HG02981 (cell line): ENCODE results near the gene MAPK8.

Experiments used
- ATAC-seq: cut with Tn5 transposase; IDR thresholded peaks from one replicate; pipeline ENCODE4 v1.9.1; 2021; ENCODE audit warnings: mild to moderate bottlenecking, moderate library complexity; ENCODE audit not compliant: unreplicated experiment

MAPK8 gene

GRCh38 chr10:48291190-48291589 is 15.3 kb upstream of the MAPK8 start:
- no peak for ATAC-seq

DNA sequence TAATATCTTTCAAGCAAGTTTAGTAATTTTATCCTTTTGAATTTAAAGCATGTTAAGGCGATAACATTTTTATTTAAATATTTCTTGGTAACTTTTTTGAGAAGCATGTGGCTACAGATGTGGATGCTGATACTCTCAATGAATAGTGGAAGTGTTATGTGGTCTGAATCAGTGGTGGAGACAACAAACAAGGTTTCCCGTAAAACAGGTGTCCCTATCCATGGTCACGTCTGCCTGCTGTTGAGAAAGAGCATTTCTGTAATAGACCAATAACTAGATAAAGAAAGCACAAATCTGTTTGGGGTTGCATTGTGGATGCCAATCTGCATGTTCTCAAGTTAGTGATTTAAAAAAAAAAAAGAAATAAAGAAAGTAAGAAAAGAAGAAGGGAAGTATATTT is 13.9 kb upstream of the MAPK8 start:
- no peak for ATAC-seq

DNA sequence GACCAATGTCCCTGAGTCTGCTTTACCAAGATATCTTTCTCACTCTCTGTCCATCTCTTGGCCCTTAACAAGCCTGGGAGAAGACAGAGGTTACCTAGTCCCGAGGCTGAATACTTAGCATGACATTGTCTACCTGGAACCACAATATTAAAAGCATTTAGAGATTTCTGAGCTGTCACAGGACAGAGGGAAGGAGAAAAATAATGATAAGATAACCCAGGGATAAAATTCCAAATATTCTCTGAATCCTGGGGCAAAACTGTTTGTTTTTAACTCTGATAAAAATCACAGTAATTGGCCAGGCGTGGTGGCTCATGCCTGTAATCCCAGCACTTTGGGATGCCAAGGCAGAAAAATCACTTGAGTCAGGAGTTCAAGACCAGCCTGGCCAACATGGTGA is 12.0 kb upstream of the MAPK8 start:
- ATAC-seq, result no peak

DNA sequence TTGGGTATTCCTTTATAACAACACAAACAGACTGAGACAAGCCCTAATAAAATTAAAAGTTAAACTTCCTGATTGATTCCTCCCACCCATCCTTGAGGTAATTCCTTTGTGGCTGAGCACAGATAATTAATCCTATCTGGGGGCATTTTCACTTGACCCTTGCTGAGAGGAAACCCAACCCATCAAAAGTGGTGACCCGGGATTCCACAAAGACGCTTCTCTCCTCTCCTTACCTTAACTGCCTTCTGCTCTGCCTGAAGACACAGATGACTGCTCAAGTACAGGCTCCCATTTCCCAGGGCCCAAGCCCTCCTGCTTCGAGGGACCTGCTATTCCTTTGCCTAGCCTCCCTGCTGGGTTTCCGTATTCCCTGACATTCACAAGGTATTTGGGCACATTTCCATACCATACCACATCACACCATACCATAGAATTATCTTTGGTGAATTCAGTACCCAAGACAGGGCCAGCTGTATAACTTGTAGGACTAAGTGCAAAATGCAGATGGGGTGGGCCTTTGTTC is 9.8 kb upstream of the MAPK8 start:
- ATAC-seq, result no peak

- no peak for ATAC-seq
Observed at GRCh38 chr10:48299066-48299465, 7.4 kb upstream of the MAPK8 start.

DNA sequence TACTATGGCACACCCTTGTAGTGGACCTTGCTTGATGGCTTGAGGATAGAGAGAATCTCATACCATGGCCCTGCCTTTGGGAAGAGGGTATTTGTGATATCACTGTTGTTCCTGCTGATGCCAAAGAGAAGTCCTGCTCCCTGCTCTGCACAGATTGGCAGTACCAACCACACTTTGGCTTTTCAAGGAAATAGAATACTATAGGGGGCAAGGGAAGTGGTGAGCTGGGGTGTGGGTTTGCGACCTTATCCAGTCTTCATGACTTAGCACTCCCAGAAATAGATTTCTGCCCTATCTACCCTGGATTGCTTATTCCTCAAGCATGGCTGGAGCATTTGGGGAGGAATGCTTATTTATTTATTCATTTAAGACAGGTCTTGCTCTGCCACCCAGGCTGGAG is 6.8 kb upstream of the MAPK8 start:
- no peak for ATAC-seq

DNA sequence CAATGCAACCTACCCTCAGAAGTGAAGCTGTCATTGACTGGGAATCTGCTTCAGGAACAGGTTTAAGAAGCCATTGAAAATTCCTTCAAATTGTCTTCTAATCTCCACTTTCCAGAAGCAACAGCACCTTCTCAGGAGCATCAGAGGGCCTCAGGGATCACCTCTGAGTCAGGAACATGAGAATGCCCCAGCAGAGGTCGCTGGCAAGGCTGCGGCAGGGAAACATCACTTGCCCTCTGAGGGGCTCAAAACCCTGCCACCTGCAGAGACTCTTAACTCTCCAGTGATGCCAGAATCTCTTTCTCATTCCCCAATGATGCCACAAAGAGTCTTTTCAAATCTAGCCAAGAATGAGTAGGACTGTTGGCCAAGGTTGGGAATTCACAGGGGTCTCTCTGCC is 5.9 kb upstream of the MAPK8 start:
- no peak for ATAC-seq

DNA sequence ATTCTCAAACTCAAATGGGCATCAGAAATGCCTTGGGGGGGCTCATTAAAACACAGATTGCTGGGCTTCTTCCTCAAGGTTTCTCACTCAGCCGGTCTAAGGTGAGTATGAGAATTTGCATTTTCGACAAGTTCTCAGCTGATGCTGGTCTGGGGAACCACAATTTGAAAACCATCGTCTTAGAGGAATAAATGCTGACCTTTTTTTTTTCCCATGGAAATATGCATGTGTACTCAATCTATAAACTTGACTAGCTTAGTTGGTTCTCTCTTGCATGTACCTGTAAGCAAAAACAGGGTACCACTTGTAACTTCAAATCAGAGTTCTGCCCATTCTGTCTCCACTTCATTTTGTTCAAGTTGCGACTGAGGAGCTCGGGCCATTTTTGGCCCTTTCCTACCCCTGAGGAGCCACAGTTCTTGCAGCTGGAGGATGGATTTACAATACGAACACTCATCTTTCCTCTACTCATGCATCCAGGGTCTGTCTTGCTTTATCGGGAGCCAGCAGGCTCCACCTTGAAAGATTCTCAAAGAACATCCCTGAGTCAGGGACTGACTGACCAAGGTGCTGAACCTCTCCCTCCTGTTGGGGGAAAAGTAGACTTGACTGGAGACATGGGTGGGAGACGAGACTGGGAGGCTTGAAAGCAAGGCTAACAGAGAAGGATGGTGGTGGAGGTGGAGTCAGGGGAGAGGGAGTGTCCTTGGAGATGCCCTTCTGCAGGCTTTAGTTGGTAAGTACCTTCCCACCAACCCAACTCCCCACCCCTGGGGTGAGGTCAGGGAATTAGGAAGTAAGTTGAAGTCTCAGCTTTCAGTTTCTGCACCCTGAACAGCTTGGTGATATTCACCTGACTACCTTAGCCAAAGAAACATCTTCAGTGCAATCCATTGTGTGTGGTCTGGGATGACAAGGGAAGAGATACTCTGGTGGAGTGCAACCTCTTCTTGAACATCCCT is 3.7 kb upstream of the MAPK8 start:
- no peak for ATAC-seq

- no peak for ATAC-seq
Observed at GRCh38 chr10:48305905-48306264, 592 bp upstream of the MAPK8 start.

DNA sequence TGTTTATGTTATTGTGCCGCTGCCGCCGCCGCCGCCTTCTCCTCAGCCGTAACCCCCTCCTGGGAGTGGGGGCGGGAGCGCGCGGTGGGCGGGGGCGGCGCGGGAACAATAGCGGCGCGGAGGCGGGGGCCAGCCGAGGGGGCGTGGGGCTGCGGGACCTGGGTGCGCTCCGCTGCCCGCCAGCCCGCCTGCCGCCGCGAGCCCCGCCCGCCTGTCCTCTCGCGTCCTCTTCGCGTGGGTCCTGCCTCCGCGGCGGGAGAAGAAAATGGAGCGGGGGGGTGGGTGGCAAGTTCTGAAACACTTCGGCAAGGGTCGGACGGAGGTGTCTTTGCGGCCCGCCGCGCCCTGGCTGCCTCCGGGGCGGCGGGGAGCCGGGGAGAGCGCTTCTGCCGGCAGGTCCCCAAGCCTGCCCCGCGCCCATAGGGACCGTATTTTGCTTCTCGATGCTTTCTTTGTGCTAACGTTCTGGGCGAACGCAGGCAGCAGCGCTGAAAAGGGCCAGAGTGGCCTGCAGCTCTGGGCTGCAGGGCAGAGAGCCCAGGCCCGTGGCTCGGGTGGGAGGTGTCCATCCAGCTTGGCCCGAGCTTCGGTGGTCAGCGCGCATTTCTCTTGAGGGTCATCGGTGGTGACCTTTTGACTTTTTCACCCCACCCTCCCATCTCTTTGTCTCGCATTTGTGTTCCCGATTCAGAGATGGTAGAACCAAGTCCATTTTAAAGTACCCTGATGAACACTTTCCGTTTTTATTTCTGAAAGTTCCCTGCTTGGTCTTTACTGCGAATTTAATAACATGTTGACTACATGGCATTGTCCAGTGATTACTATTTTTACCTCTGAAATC is 613 bp downstream of the MAPK8 start:
- peak; percentile 33 for ATAC-seq

- ATAC-seq, result no peak
Observed at GRCh38 chr10:48307711-48308018, 1.2 kb downstream of the MAPK8 start.

GRCh38 chr10:48309711-48310226 is 3.3 kb downstream of the MAPK8 start:
- no peak for ATAC-seq

DNA sequence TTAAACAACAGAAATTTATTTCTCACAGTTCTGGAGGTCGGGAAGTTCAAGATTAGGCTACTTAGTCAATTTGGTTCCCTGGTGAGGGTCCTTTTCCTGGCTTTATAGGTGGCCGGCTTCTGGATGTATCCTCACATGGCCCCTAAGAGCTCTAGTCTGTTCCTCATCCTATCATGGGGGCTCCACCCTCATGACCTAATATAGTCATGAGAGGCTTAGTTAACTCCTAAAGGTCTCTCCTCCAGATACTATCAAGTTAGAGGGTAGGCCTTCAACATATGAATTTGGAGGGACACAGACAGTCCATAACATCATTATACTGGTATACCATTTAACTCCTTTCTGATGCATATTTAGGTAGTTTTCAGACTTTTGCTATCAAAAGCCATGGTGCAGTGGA is 7.6 kb downstream of the MAPK8 start:
- ATAC-seq, result no peak

DNA sequence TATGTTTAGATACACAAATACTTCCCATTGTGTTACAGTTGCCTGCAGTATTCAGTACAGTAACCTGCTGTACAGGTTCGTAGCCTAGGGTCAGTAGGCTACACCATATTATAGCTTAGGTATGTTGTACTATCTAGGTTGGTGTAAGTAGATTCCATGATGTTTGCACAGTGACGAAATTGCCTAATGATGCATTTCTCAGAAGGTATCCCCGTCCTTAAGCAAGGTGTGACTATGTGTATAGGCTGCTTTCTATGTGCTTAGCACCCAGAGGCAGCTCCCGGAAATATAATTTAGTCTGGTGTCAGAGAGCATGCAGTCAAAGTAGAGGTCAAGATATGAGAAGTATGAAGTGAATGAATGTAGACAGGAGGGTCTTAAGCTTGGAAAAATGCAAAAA is 9.8 kb downstream of the MAPK8 start:
- ATAC-seq, result no peak

- ATAC-seq, result no peak
Observed at GRCh38 chr10:48317321-48317990, 11.0 kb downstream of the MAPK8 start.

GRCh38 chr10:48322017-48322416 is 15.5 kb downstream of the MAPK8 start:
- ATAC-seq, result no peak

GRCh38 chr10:48324580-48324979 is 18.1 kb downstream of the MAPK8 start:
- ATAC-seq, result no peak

- no peak for ATAC-seq
Observed at GRCh38 chr10:48330269-48330668, 23.8 kb downstream of the MAPK8 start.

GRCh38 chr10:48331436-48331835 is 25.0 kb downstream of the MAPK8 start:
- ATAC-seq, result no peak

DNA sequence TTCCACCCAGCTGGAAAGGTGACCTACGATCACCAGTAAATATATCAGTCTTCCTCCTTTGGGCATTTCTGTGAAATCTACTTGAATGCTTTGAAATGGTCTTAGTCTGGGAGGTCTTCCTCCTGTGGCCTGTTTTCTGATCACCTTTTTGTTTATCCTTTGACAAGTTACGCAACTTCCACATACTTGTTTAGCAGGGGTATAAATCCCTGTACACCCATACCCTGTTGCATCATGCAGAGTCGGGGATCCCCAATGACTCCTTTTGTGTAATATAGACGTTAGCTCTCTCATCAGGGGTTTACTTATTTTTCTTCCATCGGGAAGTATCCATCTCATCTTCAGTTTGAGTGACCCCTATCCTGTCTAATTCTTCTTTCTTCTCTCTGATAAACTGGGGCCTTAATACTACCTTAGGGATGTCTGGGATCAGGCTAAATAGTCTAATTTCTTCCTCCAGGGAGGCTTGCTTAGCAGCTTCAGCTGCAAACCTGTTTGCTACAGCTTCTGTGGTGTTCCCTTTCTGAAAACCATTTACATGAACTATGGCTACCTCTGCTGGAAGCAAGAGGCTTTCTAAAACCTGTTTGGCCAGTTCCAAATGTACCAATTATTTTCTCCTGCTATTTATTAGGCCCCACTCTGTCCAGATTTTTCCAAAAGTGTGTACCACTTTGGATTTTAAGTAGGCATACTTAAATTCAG is 25.8 kb downstream of the MAPK8 start:
- ATAC-seq, result no peak

- ATAC-seq, result no peak
Observed at GRCh38 chr10:48332871-48333216, 26.4 kb downstream of the MAPK8 start.
